ENCODE measurements around the gene CAPZB. TPM values are rescaled to one million over a fixed set of nuclear protein-coding genes. Genes with fewer than 3 reads are reported as not detected.

CAPZB gene
- total RNA-seq, 4 donors from 2014 or later = 127 to 404 (median 136) TPM

- Histone ChIP-seq H3K36me3 (no peaks in the 10 kb centered on the region), H3K27ac (peak overlapping the region; percentile 78 to 84 (median 82)), H3K27me3 (no peaks in the 10 kb centered on the region), H3K4me3 (no peak overlapping the region), H3K4me1 (peaks cover 69 to 97% (median 86%) of the 10 kb centered on the region in 4 donors), H3K9me3 (no peaks in the 10 kb centered on the region)
- intact Hi-C loops (cut with DNase I; ENCODE audit: low total_unique reads) = no loop called here
- DNase-seq = no peak
- TF ChIP-seq POLR2AphosphoS5 (IDR thresholded peaks at IDR 0.05) = peak; percentile 15 to 83 (median 78)
- no peak for TF ChIP-seq EP300 (IDR thresholded peaks at IDR 0.05; ENCODE audit: low read depth)
- no peak for TF ChIP-seq POLR2A (IDR thresholded peaks at IDR 0.05)
- TF ChIP-seq, protein P1, sequence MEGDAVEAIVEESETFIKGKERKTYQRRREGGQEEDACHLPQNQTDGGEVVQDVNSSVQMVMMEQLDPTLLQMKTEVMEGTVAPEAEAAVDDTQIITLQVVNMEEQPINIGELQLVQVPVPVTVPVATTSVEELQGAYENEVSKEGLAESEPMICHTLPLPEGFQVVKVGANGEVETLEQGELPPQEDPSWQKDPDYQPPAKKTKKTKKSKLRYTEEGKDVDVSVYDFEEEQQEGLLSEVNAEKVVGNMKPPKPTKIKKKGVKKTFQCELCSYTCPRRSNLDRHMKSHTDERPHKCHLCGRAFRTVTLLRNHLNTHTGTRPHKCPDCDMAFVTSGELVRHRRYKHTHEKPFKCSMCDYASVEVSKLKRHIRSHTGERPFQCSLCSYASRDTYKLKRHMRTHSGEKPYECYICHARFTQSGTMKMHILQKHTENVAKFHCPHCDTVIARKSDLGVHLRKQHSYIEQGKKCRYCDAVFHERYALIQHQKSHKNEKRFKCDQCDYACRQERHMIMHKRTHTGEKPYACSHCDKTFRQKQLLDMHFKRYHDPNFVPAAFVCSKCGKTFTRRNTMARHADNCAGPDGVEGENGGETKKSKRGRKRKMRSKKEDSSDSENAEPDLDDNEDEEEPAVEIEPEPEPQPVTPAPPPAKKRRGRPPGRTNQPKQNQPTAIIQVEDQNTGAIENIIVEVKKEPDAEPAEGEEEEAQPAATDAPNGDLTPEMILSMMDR (IDR thresholded peaks at IDR 0.05) = no peak
- 55% methylated on average over 6 of the region's 6 CpGs; no CpG with 5 or more reads in 1 of the 2 donors for WGBS, 2 donors (ENCODE audit: low coverage in 1 of 2)
- in situ Hi-C loops (cut with MboI; ENCODE audit: low pct_ligation_motif_present in 1 of 4, low pct_unique_long_range_greater_than_20kb in 1 of 4, low sequenced_read_pairs in 3 of 4) = no loop called here
Observed at GRCh38 chr1:19450811-19451515, 34.4 kb downstream of the CAPZB start.

- H3K4me1 ChIP-seq = peaks cover 62 to 96% (median 81%) of the 10 kb centered on the region in 4 donors
- H3K27me3 ChIP-seq = no peaks in the 10 kb centered on the region
- H3K36me3 ChIP-seq = no peaks in the 10 kb centered on the region
- H3K27ac ChIP-seq = peak overlapping the region; percentile 78 to 84 (median 82)
- H3K4me3 ChIP-seq = no peak overlapping the region
- H3K9me3 ChIP-seq = no peaks in the 10 kb centered on the region
- no peak for DNase-seq
- intact Hi-C loops (cut with DNase I; ENCODE audit: low total_unique reads) (no loop called here), in situ Hi-C loops (cut with MboI; ENCODE audit: low pct_ligation_motif_present in 1 of 4, low pct_unique_long_range_greater_than_20kb in 1 of 4, low sequenced_read_pairs in 3 of 4) (no loop called here)
- WGBS, 2 donors (ENCODE audit: low coverage in 1 of 2) = 77 to 90% methylated on average over 3 to 13 of the region's 13 CpGs
- TF ChIP-seq, protein P1 (IDR thresholded peaks at IDR 0.05) = no peak
- TF ChIP-seq POLR2AphosphoS5 (IDR thresholded peaks at IDR 0.05) = no peak
- TF ChIP-seq EP300 (IDR thresholded peaks at IDR 0.05; ENCODE audit: low read depth) = no peak
- no peak for TF ChIP-seq POLR2A (IDR thresholded peaks at IDR 0.05)
Observed at GRCh38 chr1:19449454-19450228, 35.7 kb downstream of the CAPZB start.

DNA sequence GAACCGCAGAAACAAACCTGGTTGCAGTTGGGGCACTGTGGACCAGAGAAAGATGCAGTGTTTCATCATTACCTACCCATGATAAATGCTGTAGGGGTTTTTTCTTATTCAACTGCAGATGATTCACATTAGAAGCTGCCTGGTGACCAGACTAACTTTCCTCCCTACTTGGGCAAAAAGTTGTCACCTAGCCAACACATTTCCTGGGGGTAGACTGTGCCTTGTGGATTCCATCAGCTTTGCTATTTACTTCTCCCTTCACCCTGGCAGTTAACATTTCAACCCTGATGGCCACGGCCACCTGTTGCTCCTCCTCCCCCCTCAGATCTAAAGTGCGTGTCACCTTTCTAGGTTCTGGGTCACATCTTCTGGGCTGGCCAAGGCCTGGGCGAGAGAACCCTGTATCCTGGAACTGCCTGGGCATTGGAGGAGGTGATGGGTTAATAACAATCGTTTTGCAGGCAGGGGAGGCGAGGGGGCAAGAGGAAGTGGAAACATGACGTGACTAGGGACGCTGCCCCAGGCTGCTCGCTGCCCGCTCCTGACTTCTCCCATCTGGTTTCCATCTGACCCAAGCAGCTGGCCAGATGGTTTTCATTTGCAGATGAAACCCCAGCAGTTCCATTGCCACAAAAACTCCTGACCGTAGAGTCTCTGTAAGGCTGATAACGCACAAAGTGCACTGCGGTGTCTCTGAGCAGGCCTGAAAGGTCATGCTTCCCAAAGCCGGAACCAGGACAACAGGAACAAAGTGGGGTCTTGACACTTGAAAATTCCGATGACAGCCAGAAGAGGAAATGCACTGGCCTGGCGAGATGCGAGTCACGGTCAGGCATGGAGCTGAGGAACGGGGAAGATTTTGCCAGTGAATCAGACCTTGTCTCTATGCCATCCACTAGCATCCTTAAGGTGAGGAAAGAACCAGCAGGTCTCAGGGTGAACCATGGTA is 36.6 kb downstream of the CAPZB start:
- Histone ChIP-seq H3K36me3 (no peaks in the 10 kb centered on the region), H3K9me3 (no peaks in the 10 kb centered on the region), H3K4me3 (no peak overlapping the region), H3K27me3 (no peaks in the 10 kb centered on the region), H3K4me1 (peaks cover 60 to 96% (median 75%) of the 10 kb centered on the region in 4 donors), H3K27ac (peak overlapping the region; percentile 78 to 84 (median 82))
- DNase-seq = peak; percentile 51
- peak; percentile 66 to 81 (median 73) for TF ChIP-seq POLR2AphosphoS5 (IDR thresholded peaks at IDR 0.05)
- TF ChIP-seq EP300 (IDR thresholded peaks at IDR 0.05; ENCODE audit: low read depth) = peak; percentile 65
- TF ChIP-seq, protein P1 (IDR thresholded peaks at IDR 0.05) = no peak
- TF ChIP-seq POLR2A (IDR thresholded peaks at IDR 0.05) = peak; percentile 30
- WGBS, 2 donors (ENCODE audit: low coverage in 1 of 2) = 50 to 80% methylated on average over 1 to 19 of the region's 19 CpGs
- intact Hi-C loops (cut with DNase I; ENCODE audit: low total_unique reads) = no loop called here
- in situ Hi-C loops (cut with MboI; ENCODE audit: low pct_ligation_motif_present in 1 of 4, low pct_unique_long_range_greater_than_20kb in 1 of 4, low sequenced_read_pairs in 3 of 4) = no loop called here

Data from transverse colon (tissue), 4 donors.